Activated naive CD8-positive, alpha-beta T cell treated with anti-CD3 and anti-CD28 coated beads, Interleukin-2, amount 50 U/mL, for 24 hours (primary cell): ENCODE results near the gene DBF4B.

Experiments used
- ATAC-seq: fragments of 150-1000 bp; cut with Tn5 transposase; one replicate; pipeline ENCODE4 v1.10.0; 2021
- DNase-seq: peaks from one replicate; pipeline ENCODE4 v3.0.0; 2021
- H3K27ac Mint-ChIP-seq: one replicate; pipeline ENCODE4 v1.8.0; 2021; ENCODE audit warnings: mild to moderate bottlenecking, mixed read lengths
- H3K27me3 Mint-ChIP-seq: one replicate; pipeline ENCODE4 v1.8.0; 2021; ENCODE audit warnings: mixed read lengths
- H3K36me3 Mint-ChIP-seq: one replicate; pipeline ENCODE4 v1.8.0; 2021; ENCODE audit warnings: low read depth, mixed read lengths
- H3K4me1 Mint-ChIP-seq: one replicate; pipeline ENCODE4 v1.8.0; 2021; ENCODE audit warnings: mixed read lengths
- H3K4me3 Mint-ChIP-seq: one replicate; pipeline ENCODE4 v1.8.0; 2021; ENCODE audit warnings: mild to moderate bottlenecking, moderate library complexity, mixed read lengths
- H3K9me3 Mint-ChIP-seq: one replicate; pipeline ENCODE4 v1.8.0; 2021; ENCODE audit warnings: mixed read lengths

Gene DBF4B

GRCh38 chr17:44760474-44761308 lies 52.2 kb downstream of the DBF4B start:
- no peaks in the 10 kb centered on the region for H3K36me3 Mint-ChIP-seq
- no peaks in the 10 kb centered on the region for H3K4me1 Mint-ChIP-seq
- no peak overlapping the region for H3K4me3 Mint-ChIP-seq
- no peaks in the 10 kb centered on the region for H3K9me3 Mint-ChIP-seq
- DNase-seq, result no peak
- ATAC-seq, result no peak
- H3K27ac Mint-ChIP-seq, result no peak overlapping the region
- peaks cover 30% of the 10 kb centered on the region for H3K27me3 Mint-ChIP-seq

GRCh38 chr17:44761932-44762810 lies 53.7 kb downstream of the DBF4B start:
- no peaks in the 10 kb centered on the region for H3K4me1 Mint-ChIP-seq
- no peaks in the 10 kb centered on the region for H3K9me3 Mint-ChIP-seq
- no peak for DNase-seq
- no peaks in the 10 kb centered on the region for H3K36me3 Mint-ChIP-seq
- peaks cover 31% of the 10 kb centered on the region for H3K27me3 Mint-ChIP-seq
- H3K27ac Mint-ChIP-seq, result no peak overlapping the region
- no peak overlapping the region for H3K4me3 Mint-ChIP-seq
- no peak for ATAC-seq

- ATAC-seq (no peak), DNase-seq (no peak)
- Mint-ChIP-seq H3K27me3 (peaks cover 28% of the 10 kb centered on the region), H3K4me1 (no peaks in the 10 kb centered on the region), H3K4me3 (no peak overlapping the region), H3K27ac (no peak overlapping the region), H3K9me3 (no peaks in the 10 kb centered on the region), H3K36me3 (no peaks in the 10 kb centered on the region)
Measured at GRCh38 chr17:44763170-44763569, 54.7 kb downstream of the DBF4B start.

GRCh38 chr17:44765965-44766364 lies 57.5 kb downstream of the DBF4B start:
- H3K27me3 Mint-ChIP-seq, result peaks cover 20% of the 10 kb centered on the region

GRCh38 chr17:44766409-44767038 lies 58.1 kb downstream of the DBF4B start:
- peaks cover 15% of the 10 kb centered on the region for H3K27me3 Mint-ChIP-seq
- H3K4me1 Mint-ChIP-seq, result peaks cover 3% of the 10 kb centered on the region
- H3K9me3 Mint-ChIP-seq, result no peaks in the 10 kb centered on the region
- no peak overlapping the region for H3K27ac Mint-ChIP-seq
- H3K36me3 Mint-ChIP-seq, result no peaks in the 10 kb centered on the region
- ATAC-seq, result no peak
- no peak for DNase-seq
- no peak overlapping the region for H3K4me3 Mint-ChIP-seq

More at GRCh38 chr17:44765965-44766364, 57.5 kb downstream of the DBF4B start:
- ATAC-seq (no peak), DNase-seq (no peak)
- Mint-ChIP-seq H3K4me3 (no peak overlapping the region), H3K36me3 (no peaks in the 10 kb centered on the region), H3K27ac (no peak overlapping the region), H3K9me3 (no peaks in the 10 kb centered on the region), H3K4me1 (peaks cover 3% of the 10 kb centered on the region)

GRCh38 chr17:44767493-44767892 lies 59.0 kb downstream of the DBF4B start:
- peaks cover 13% of the 10 kb centered on the region for H3K27me3 Mint-ChIP-seq
- H3K4me1 Mint-ChIP-seq, result peaks cover 3% of the 10 kb centered on the region
- ATAC-seq (no peak), DNase-seq (no peak)
- no peak overlapping the region for H3K27ac Mint-ChIP-seq
- no peak overlapping the region for H3K4me3 Mint-ChIP-seq
- H3K9me3 Mint-ChIP-seq, result no peaks in the 10 kb centered on the region
- H3K36me3 Mint-ChIP-seq, result no peaks in the 10 kb centered on the region

- H3K4me3 Mint-ChIP-seq, result no peak overlapping the region
- ATAC-seq, result no peak
- no peak for DNase-seq
- peaks cover 3% of the 10 kb centered on the region for H3K4me1 Mint-ChIP-seq
- H3K9me3 Mint-ChIP-seq, result no peaks in the 10 kb centered on the region
- H3K27ac Mint-ChIP-seq, result no peak overlapping the region
- H3K27me3 Mint-ChIP-seq, result peaks cover 15% of the 10 kb centered on the region
- H3K36me3 Mint-ChIP-seq, result no peaks in the 10 kb centered on the region
Measured at GRCh38 chr17:44768505-44769142, 60.2 kb downstream of the DBF4B start.

- H3K4me1 Mint-ChIP-seq, result peaks cover 3% of the 10 kb centered on the region
- H3K9me3 Mint-ChIP-seq, result no peaks in the 10 kb centered on the region
- peaks cover 17% of the 10 kb centered on the region for H3K27me3 Mint-ChIP-seq
- DNase-seq (no peak), ATAC-seq (no peak)
- no peaks in the 10 kb centered on the region for H3K36me3 Mint-ChIP-seq
- H3K27ac Mint-ChIP-seq, result no peak overlapping the region
- H3K4me3 Mint-ChIP-seq, result no peak overlapping the region
Measured at GRCh38 chr17:44769230-44769629, 60.8 kb downstream of the DBF4B start.

- DNase-seq, result no peak
- H3K27ac Mint-ChIP-seq, result no peak overlapping the region
- peaks cover 3% of the 10 kb centered on the region for H3K4me1 Mint-ChIP-seq
- H3K9me3 Mint-ChIP-seq, result no peaks in the 10 kb centered on the region
- no peak overlapping the region for H3K4me3 Mint-ChIP-seq
- no peak for ATAC-seq
- H3K36me3 Mint-ChIP-seq, result no peaks in the 10 kb centered on the region
- peaks cover 17% of the 10 kb centered on the region for H3K27me3 Mint-ChIP-seq
Measured at GRCh38 chr17:44769647-44770084, 61.2 kb downstream of the DBF4B start.

GRCh38 chr17:44770166-44770925 lies 61.9 kb downstream of the DBF4B start:
- H3K9me3 Mint-ChIP-seq, result no peaks in the 10 kb centered on the region
- no peak overlapping the region for H3K4me3 Mint-ChIP-seq
- peaks cover 17% of the 10 kb centered on the region for H3K27me3 Mint-ChIP-seq
- H3K36me3 Mint-ChIP-seq, result no peaks in the 10 kb centered on the region
- no peak overlapping the region for H3K27ac Mint-ChIP-seq
- ATAC-seq (no peak), DNase-seq (no peak)
- H3K4me1 Mint-ChIP-seq, result peaks cover 6% of the 10 kb centered on the region

GRCh38 chr17:44772308-44773045 lies 64.0 kb downstream of the DBF4B start:
- no peak overlapping the region for H3K4me3 Mint-ChIP-seq
- DNase-seq (no peak), ATAC-seq (no peak)
- no peaks in the 10 kb centered on the region for H3K36me3 Mint-ChIP-seq
- peaks cover 9% of the 10 kb centered on the region for H3K4me1 Mint-ChIP-seq
- H3K27ac Mint-ChIP-seq, result no peak overlapping the region
- no peaks in the 10 kb centered on the region for H3K9me3 Mint-ChIP-seq
- peaks cover 15% of the 10 kb centered on the region for H3K27me3 Mint-ChIP-seq

GRCh38 chr17:44773140-44773539 lies 64.7 kb downstream of the DBF4B start:
- ATAC-seq (no peak), DNase-seq (no peak)
- no peak overlapping the region for H3K27ac Mint-ChIP-seq
- no peaks in the 10 kb centered on the region for H3K36me3 Mint-ChIP-seq
- H3K27me3 Mint-ChIP-seq, result peaks cover 10% of the 10 kb centered on the region
- peaks cover 9% of the 10 kb centered on the region for H3K4me1 Mint-ChIP-seq
- no peak overlapping the region for H3K4me3 Mint-ChIP-seq
- H3K9me3 Mint-ChIP-seq, result no peaks in the 10 kb centered on the region
